Keratinocyte (primary cell): ENCODE measurements around the gene EEIG2.
"Not testable (repeated sequence)": the region's sequence is repeated elsewhere in the genome, so short reads cannot be mapped to it uniquely, and the experiment has no call there.

Experiments used
- CTCF ChIP-seq, 3 experiments: IDR thresholded peaks in 1 of 3; conservative IDR thresholded peaks in 1 of 3; optimal IDR thresholded peaks in 1 of 3; 2 replicates in 2 of 3; 3 replicates in 1 of 3; pipeline versions ENCODE3 to v1.5.1; 2011; ENCODE audit warnings: low read length in 3 of 3, mild to moderate bottlenecking in 3 of 3, moderate library complexity in 2 of 3, control low read depth in 1 of 3, inconsistent platforms in 1 of 3; ENCODE audit not compliant: insufficient read depth in 2 of 3; ENCODE audit errors: extremely low read depth in 1 of 3
- EZH2 ChIP-seq: IDR thresholded peaks from one replicate; pipeline ENCODE4 v1.6.1; 2012; ENCODE audit warnings: inconsistent platforms, mild to moderate bottlenecking, low read length, moderate library complexity

GRCh38 chr1:108517301-108517897 is 42.5 kb upstream of the EEIG2 start:
- TF ChIP-seq CTCF (optimal IDR thresholded peaks at IDR 0.05 in 1 of 3, IDR thresholded peaks at IDR 0.05 in 1 of 3, conservative IDR thresholded peaks at IDR 0.05 in 1 of 3; ENCODE audit: extremely low read depth in 1 of 3, insufficient read depth in 2 of 3, low read length in 3 of 3); EZH2: not testable (repeated sequence)
